H9 (cell line): ENCODE data around the gene PRKCG. TPM values are rescaled to one million over a fixed set of nuclear protein-coding genes. Genes with fewer than 3 reads are reported as not detected.

Source experiments
- DNase-seq: peaks from one replicate; pipeline ENCODE4 v3.0.0-alpha.2; 2017
- H2AFZ ChIP-seq: one replicate; pipeline ENCODE4 v1.6.1; 2013; ENCODE audit warnings: mild to moderate bottlenecking, low read length, control low read depth, moderate library complexity
- H2AK5ac ChIP-seq: 2 replicates; pipeline ENCODE4 v1.6.1; 2013; ENCODE audit warnings: low read length, control low read depth, mixed read lengths; ENCODE audit not compliant: insufficient read length
- H2BK120ac ChIP-seq: one replicate; pipeline ENCODE4 v1.6.1; 2013; ENCODE audit warnings: low read depth, mild to moderate bottlenecking, low read length, control low read depth, inconsistent platforms; ENCODE audit not compliant: poor library complexity, severe bottlenecking
- H2BK12ac ChIP-seq: 2 replicates; pipeline ENCODE4 v1.6.1; 2013; ENCODE audit warnings: low read length, control low read depth, mixed read lengths, low read depth; ENCODE audit not compliant: insufficient read length
- H2BK15ac ChIP-seq: 2 replicates; pipeline ENCODE4 v1.6.1; 2013; ENCODE audit warnings: low read depth, low read length, control low read depth
- H2BK20ac ChIP-seq: one replicate; pipeline ENCODE4 v1.6.1; 2013; ENCODE audit warnings: low read depth, mild to moderate bottlenecking, low read length, control low read depth, inconsistent platforms; ENCODE audit not compliant: poor library complexity, severe bottlenecking
- H2BK5ac ChIP-seq: 2 replicates; pipeline ENCODE4 v1.6.1; 2013; ENCODE audit warnings: low read length, control low read depth, mixed read lengths; ENCODE audit not compliant: insufficient read length
- H3K14ac ChIP-seq: 2 replicates; pipeline ENCODE4 v1.6.1; 2013; ENCODE audit warnings: low read length, control low read depth; ENCODE audit not compliant: insufficient read depth
- H3K18ac ChIP-seq: 2 replicates; pipeline ENCODE4 v1.6.1; 2013; ENCODE audit warnings: low read depth, mild to moderate bottlenecking, mixed read lengths, low read length, control low read depth; ENCODE audit not compliant: insufficient read length
- H3K23ac ChIP-seq: 2 replicates; pipeline ENCODE4 v1.6.1; 2013; ENCODE audit warnings: low read length, control low read depth, mixed read lengths, low read depth; ENCODE audit not compliant: insufficient read length
- H3K23me2 ChIP-seq: 2 replicates; pipeline ENCODE4 v1.6.1; 2013; ENCODE audit warnings: low read depth, mild to moderate bottlenecking, mixed read lengths, low read length, control low read depth; ENCODE audit not compliant: insufficient read length, poor library complexity, severe bottlenecking
- H3K27ac ChIP-seq: 2 replicates; pipeline ENCODE4 v1.5.1; 2013; ENCODE audit warnings: low read length, control low read depth, mixed read lengths, low read depth; ENCODE audit not compliant: insufficient read length
- H3K27me3 ChIP-seq: 2 replicates; pipeline ENCODE4 v1.6.1; 2013; ENCODE audit warnings: low read length, control low read depth, inconsistent platforms; ENCODE audit not compliant: insufficient read depth
- H3K4ac ChIP-seq: 2 replicates; pipeline ENCODE4 v1.6.1; 2013; ENCODE audit warnings: low read depth, mild to moderate bottlenecking, control low read depth, inconsistent platforms, low read length, moderate library complexity
- H3K4me1 ChIP-seq: 2 replicates; pipeline ENCODE4 v1.6.1; 2013; ENCODE audit warnings: low read length, control low read depth, inconsistent platforms; ENCODE audit not compliant: insufficient read depth
- H3K4me2 ChIP-seq: 2 replicates; pipeline ENCODE4 v1.6.1; 2013; ENCODE audit warnings: low read length, control low read depth, mixed read lengths; ENCODE audit not compliant: insufficient read length, insufficient read depth
- H3K56ac ChIP-seq: 2 replicates; pipeline ENCODE4 v1.6.1; 2013; ENCODE audit warnings: low read depth, mild to moderate bottlenecking, mixed read lengths, low read length, control low read depth; ENCODE audit not compliant: insufficient read length
- H3K79me1 ChIP-seq: 2 replicates; pipeline ENCODE4 v1.6.1; 2013; ENCODE audit warnings: low read depth, mild to moderate bottlenecking, moderate library complexity, low read length, control low read depth, inconsistent platforms; ENCODE audit not compliant: insufficient read depth, poor library complexity, severe bottlenecking
- H3K79me2 ChIP-seq: 2 replicates; pipeline ENCODE4 v1.6.1; 2013; ENCODE audit warnings: low read length, control low read depth, inconsistent platforms; ENCODE audit not compliant: insufficient read depth
- H3K9ac ChIP-seq: 2 replicates; pipeline ENCODE4 v1.6.1; 2013; ENCODE audit warnings: low read length, control low read depth, mixed read lengths; ENCODE audit not compliant: insufficient read length; ENCODE audit errors: extremely low read depth
- H3K9me3 ChIP-seq: one replicate; pipeline ENCODE4 v1.6.1; 2013; ENCODE audit warnings: low read depth, low read length, inconsistent platforms; ENCODE audit not compliant: control insufficient read depth
- H3T11ph ChIP-seq: one replicate; pipeline ENCODE4 v1.6.1; 2013; ENCODE audit warnings: mild to moderate bottlenecking, low read length, control low read depth, inconsistent platforms
- H4K20me1 ChIP-seq: one replicate; pipeline ENCODE4 v1.6.1; 2013; ENCODE audit not compliant: control insufficient read depth, insufficient read length, insufficient read depth
- H4K5ac ChIP-seq: 2 replicates; pipeline ENCODE4 v1.6.1; 2013; ENCODE audit warnings: low read depth, mild to moderate bottlenecking, mixed read lengths, low read length, control low read depth; ENCODE audit not compliant: insufficient read length
- H4K8ac ChIP-seq: replicated peaks from 2 replicates; pipeline ENCODE4 v1.6.1; 2013; ENCODE audit warnings: low read length, control low read depth, mixed read lengths, low read depth; ENCODE audit not compliant: insufficient read length
- H4K91ac ChIP-seq: 2 replicates; pipeline ENCODE4 v1.6.1; 2013; ENCODE audit warnings: low read depth, mild to moderate bottlenecking, moderate library complexity, mixed read lengths, low read length, control low read depth; ENCODE audit not compliant: insufficient read length
- H3K27ac Mint-ChIP-seq, 3 experiments: 2 replicates in 2 of 3; 3 replicates in 1 of 3; pipeline ENCODE4 v1.8.0; 2020 to 2021; ENCODE audit warnings: mixed read lengths in 3 of 3, mild to moderate bottlenecking in 1 of 3, moderate library complexity in 1 of 3
- H3K27me3 Mint-ChIP-seq: 2 replicates; pipeline ENCODE4 v1.8.0; 2021; ENCODE audit warnings: low read depth, mild to moderate bottlenecking, moderate library complexity, mixed read lengths
- H3K36me3 Mint-ChIP-seq, 3 experiments: 2 replicates in 2 of 3; 3 replicates in 1 of 3; pipeline ENCODE4 v1.8.0; 2020 to 2021; ENCODE audit warnings: low read depth in 3 of 3, mixed read lengths in 3 of 3; ENCODE audit not compliant: insufficient read depth in 1 of 3
- H3K4me1 Mint-ChIP-seq, 2 experiments: 2 replicates each; pipeline ENCODE4 v1.8.0; 2020; ENCODE audit warnings: mixed read lengths in 2 of 2
- H3K4me3 Mint-ChIP-seq, 2 experiments: 2 replicates in 1 of 2; 3 replicates in 1 of 2; pipeline ENCODE4 v1.8.0; 2020 to 2021; ENCODE audit warnings: mild to moderate bottlenecking in 2 of 2, mixed read lengths in 2 of 2, moderate library complexity in 1 of 2
- H3K9me3 Mint-ChIP-seq, 2 experiments: 2 replicates in 1 of 2; 3 replicates in 1 of 2; pipeline ENCODE4 v1.8.0; 2020; ENCODE audit warnings: mild to moderate bottlenecking in 2 of 2, mixed read lengths in 2 of 2, moderate library complexity in 1 of 2
- WGBS: extraction: QIAGEN DNeasy Blood & Tissue Kit; methylation state at CpG from one replicate; pipeline ENCODE4 v1.1.7; 2013; ENCODE audit warnings: missing lambda C conversion rate, low lambda C conversion rate, mixed read lengths; ENCODE audit not compliant: insufficient read length; ENCODE audit errors: extremely low coverage; 5-methylcytosine and 5-hydroxymethylcytosine counted together
- total RNA-seq: library from RNA; stranded (reverse); gene quantifications from 2 replicates; pipeline ENCODE4 v1.2.1, GENCODE V29; 2021
- TF ChIP-seq, protein P1 (sequence below): fragments of 200-600 bp; sonication (generic); conservative IDR thresholded peaks from 3 replicates; pipeline ENCODE4 v1.8.0; 2021; ENCODE audit warnings: antibody characterized with exemption, mild to moderate bottlenecking

PRKCG gene
- total RNA-seq, 1 experiment from 2014 or later = 8.8 TPM

DNA sequence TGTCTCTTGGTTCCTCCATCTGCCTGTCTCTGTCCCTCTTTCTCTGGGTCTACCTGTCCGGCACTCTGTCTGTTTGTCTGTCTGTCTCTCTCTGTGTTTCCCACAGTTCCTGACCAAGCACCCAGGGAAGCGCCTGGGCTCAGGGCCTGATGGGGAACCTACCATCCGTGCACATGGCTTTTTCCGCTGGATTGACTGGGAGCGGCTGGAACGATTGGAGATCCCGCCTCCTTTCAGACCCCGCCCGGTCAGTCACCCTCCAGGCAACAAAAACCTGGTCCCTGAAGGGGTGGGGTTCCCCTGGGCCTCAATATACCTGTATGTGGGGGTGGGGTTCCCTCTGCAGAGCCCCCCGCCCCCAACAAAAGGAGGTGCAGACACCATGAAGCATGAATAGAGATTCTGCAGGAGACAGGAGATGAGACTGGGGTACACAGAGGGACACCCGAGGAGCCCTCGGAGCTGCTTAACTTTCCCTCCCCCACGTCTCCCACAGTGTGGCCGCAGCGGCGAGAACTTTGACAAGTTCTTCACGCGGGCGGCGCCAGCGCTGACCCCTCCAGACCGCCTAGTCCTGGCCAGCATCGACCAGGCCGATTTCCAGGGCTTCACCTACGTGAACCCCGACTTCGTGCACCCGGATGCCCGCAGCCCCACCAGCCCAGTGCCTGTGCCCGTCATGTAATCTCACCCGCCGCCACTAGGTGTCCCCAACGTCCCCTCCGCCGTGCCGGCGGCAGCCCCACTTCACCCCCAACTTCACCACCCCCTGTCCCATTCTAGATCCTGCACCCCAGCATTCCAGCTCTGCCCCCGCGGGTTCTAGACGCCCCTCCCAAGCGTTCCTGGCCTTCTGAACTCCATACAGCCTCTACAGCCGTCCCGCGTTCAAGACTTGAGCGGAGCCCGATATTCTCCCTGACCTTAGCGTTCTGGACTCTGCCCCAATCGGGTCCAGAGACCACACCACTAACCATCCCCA is 24.5 kb downstream of the PRKCG start:
- H3K9me3 ChIP-seq = no peaks in the 10 kb centered on the region
- H4K20me1 ChIP-seq = no peaks in the 10 kb centered on the region
- H2AK5ac ChIP-seq = no peak overlapping the region
- H2AFZ ChIP-seq = no peak overlapping the region
- H3K9me3 Mint-ChIP-seq = no peaks in the 10 kb centered on the region
- peak overlapping the region in 1 of 3 experiments; percentile 83; a peak in 2 of 7 replicates for H3K27ac Mint-ChIP-seq
- peaks cover 77% of the 10 kb centered on the region for H3K27me3 Mint-ChIP-seq
- H4K91ac ChIP-seq = no peak overlapping the region
- H3K27me3 ChIP-seq = peaks cover 3% of the 10 kb centered on the region; the same call in 1 of the 2 replicates
- no peak overlapping the region for H3K4ac ChIP-seq
- H3K23ac ChIP-seq = no peak overlapping the region
- H3K56ac ChIP-seq = no peak overlapping the region
- no peak overlapping the region for H3T11ph ChIP-seq
- WGBS = no CpG with 5 or more reads among the region's 48 CpGs
- peak overlapping the region; percentile 63 to 89 for H3K4me3 Mint-ChIP-seq
- no peak overlapping the region for H2BK12ac ChIP-seq
- TF ChIP-seq, protein P1, sequence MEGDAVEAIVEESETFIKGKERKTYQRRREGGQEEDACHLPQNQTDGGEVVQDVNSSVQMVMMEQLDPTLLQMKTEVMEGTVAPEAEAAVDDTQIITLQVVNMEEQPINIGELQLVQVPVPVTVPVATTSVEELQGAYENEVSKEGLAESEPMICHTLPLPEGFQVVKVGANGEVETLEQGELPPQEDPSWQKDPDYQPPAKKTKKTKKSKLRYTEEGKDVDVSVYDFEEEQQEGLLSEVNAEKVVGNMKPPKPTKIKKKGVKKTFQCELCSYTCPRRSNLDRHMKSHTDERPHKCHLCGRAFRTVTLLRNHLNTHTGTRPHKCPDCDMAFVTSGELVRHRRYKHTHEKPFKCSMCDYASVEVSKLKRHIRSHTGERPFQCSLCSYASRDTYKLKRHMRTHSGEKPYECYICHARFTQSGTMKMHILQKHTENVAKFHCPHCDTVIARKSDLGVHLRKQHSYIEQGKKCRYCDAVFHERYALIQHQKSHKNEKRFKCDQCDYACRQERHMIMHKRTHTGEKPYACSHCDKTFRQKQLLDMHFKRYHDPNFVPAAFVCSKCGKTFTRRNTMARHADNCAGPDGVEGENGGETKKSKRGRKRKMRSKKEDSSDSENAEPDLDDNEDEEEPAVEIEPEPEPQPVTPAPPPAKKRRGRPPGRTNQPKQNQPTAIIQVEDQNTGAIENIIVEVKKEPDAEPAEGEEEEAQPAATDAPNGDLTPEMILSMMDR = peak; percentile 91
- H2BK120ac ChIP-seq = no peak overlapping the region
- peak overlapping the region; percentile 95 for H3K4me2 ChIP-seq
- H3K9ac ChIP-seq = no peak overlapping the region
- H3K79me2 ChIP-seq = no peaks in the 10 kb centered on the region
- H3K18ac ChIP-seq = no peak overlapping the region
- no peak overlapping the region for H3K27ac ChIP-seq
- no peak overlapping the region for H2BK5ac ChIP-seq
- peaks cover 4% of the 10 kb centered on the region; the same call in 1 of the 2 replicates for H3K4me1 ChIP-seq
- H3K23me2 ChIP-seq = peaks cover 28% of the 10 kb centered on the region
- no peak overlapping the region for H2BK15ac ChIP-seq
- H3K4me1 Mint-ChIP-seq = peaks cover 36 to 50% of the 10 kb centered on the region in 2 experiments
- H4K5ac ChIP-seq = no peak overlapping the region
- no peaks in the 10 kb centered on the region for H3K79me1 ChIP-seq
- H4K8ac ChIP-seq = no peak overlapping the region
- H3K36me3 Mint-ChIP-seq = peaks cover 0 to 7% (median 0%) of the 10 kb centered on the region in 3 experiments; a peak in 3 of 7 replicates
- DNase-seq = peak; percentile 73
- no peak overlapping the region for H3K14ac ChIP-seq
- H2BK20ac ChIP-seq = no peak overlapping the region
